Breast epithelium (tissue), 4 donors: ENCODE results near the gene HTR3B. TPM values are rescaled to one million over a fixed set of nuclear protein-coding genes. Genes with fewer than 3 reads are reported as not detected.

ENCODE experiments used
- DNase-seq, 2 donors: peaks; one replicate each; pipeline ENCODE4 v3.0.0-alpha.2; 2019; ENCODE audit warnings: low spot score in 2 of 2
- H3K27ac ChIP-seq, 2 donors: fragments of 200-600 bp; sonication (generic) in 1 of 2; one replicate each; pipeline ENCODE4 v1.5.1; 2016 to 2019; ENCODE audit warnings: mild to moderate bottlenecking in 1 of 2
- H3K27me3 ChIP-seq, 2 donors: fragments of 200-600 bp; sonication (generic) in 1 of 2; one replicate each; pipeline versions ENCODE4 v1.5.1 to v1.6.0; 2017 to 2019; ENCODE audit warnings: control low read depth in 1 of 2, mild to moderate bottlenecking in 1 of 2
- H3K36me3 ChIP-seq: fragments of 200-600 bp; one replicate; pipeline ENCODE4 v1.5.1; 2019
- H3K4me1 ChIP-seq, 2 donors: fragments of 200-600 bp; sonication (generic); one replicate each; pipeline ENCODE4 v1.5.1; 2016 to 2019; ENCODE audit warnings: control low read depth in 1 of 2
- H3K4me3 ChIP-seq, 3 donors: fragments of 200-600 bp; sonication (generic); 1 replicate in 2 of 3; 2 replicates in 1 of 3; pipeline ENCODE4 v1.5.1; 2016 to 2019; ENCODE audit warnings: mild to moderate bottlenecking in 3 of 3, moderate library complexity in 2 of 3
- H3K9me3 ChIP-seq, 2 donors: fragments of 200-600 bp; sonication (generic) in 1 of 2; one replicate each; pipeline ENCODE4 v1.5.1; 2016 to 2019; ENCODE audit warnings: control low read depth in 1 of 2
- POLR2A ChIP-seq: fragments of 450-650 bp; IDR thresholded peaks from one replicate; pipeline ENCODE4 v1.6.1; 2016; ENCODE audit warnings: antibody characterized with exemption, mild to moderate bottlenecking, moderate library complexity
- POLR2AphosphoS5 ChIP-seq, 3 donors: sonication (generic); formaldehyde crosslinking; IDR thresholded peaks; one replicate each; pipeline ENCODE4 v1.6.1; 2017; ENCODE audit warnings: antibody characterized with exemption in 3 of 3
- intact Hi-C: fragments of 100-400 bp; cut with DNase I; formaldehyde crosslinking; loops from one replicate; pipeline ENCODE4 v1.15.1; 2023; ENCODE audit warnings: low total_unique reads
- total RNA-seq, 3 donors: library from RNA; depleted of rRNA; stranded (reverse); fragments of >200 nt; gene quantifications; one replicate each; pipeline ENCODE4 v1.1.0, GENCODE V29; 2016
- TF ChIP-seq, protein P1 (sequence below), 3 donors: fragments of 450-650 bp; IDR thresholded peaks; one replicate each; pipeline ENCODE4 v1.5.1; 2016 to 2017; ENCODE audit warnings: antibody characterized with exemption in 3 of 3, mild to moderate bottlenecking in 3 of 3, moderate library complexity in 3 of 3

HTR3B gene
- total RNA-seq, 3 donors from 2014 or later = not detected

DNA sequence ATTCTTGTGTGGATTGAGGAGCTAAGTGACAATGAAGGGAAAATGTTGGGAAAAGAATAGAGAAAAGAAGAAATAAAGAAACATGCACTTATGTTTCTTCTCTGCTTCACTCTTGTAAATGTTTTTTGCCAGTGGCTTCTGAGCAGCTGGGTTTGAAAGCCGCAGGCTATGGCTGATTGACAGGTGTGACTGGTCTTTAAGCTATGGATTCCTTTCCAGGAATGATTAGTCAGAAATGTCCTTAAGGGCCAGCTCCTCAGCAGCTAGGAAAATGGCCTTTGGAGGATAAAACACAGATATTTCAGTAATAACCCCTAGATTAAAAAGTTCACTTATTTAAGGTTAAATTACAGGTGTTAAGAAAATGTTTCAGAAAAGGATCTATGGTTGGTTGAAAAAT lies 22.7 kb upstream of the HTR3B start:
- Histone ChIP-seq H3K9me3 (no peaks in the 10 kb centered on the region), H3K4me3 (no peak overlapping the region), H3K27me3 (no peaks in the 10 kb centered on the region), H3K4me1 (no peaks in the 10 kb centered on the region), H3K27ac (no peak overlapping the region), H3K36me3 (no peaks in the 10 kb centered on the region)
- no peak for DNase-seq
- intact Hi-C loops = no loop called here
- no peak for TF ChIP-seq POLR2AphosphoS5 (IDR thresholded peaks at IDR 0.05)
- TF ChIP-seq, protein P1, sequence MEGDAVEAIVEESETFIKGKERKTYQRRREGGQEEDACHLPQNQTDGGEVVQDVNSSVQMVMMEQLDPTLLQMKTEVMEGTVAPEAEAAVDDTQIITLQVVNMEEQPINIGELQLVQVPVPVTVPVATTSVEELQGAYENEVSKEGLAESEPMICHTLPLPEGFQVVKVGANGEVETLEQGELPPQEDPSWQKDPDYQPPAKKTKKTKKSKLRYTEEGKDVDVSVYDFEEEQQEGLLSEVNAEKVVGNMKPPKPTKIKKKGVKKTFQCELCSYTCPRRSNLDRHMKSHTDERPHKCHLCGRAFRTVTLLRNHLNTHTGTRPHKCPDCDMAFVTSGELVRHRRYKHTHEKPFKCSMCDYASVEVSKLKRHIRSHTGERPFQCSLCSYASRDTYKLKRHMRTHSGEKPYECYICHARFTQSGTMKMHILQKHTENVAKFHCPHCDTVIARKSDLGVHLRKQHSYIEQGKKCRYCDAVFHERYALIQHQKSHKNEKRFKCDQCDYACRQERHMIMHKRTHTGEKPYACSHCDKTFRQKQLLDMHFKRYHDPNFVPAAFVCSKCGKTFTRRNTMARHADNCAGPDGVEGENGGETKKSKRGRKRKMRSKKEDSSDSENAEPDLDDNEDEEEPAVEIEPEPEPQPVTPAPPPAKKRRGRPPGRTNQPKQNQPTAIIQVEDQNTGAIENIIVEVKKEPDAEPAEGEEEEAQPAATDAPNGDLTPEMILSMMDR (IDR thresholded peaks at IDR 0.05) = no peak
- TF ChIP-seq POLR2A = no peak

DNA sequence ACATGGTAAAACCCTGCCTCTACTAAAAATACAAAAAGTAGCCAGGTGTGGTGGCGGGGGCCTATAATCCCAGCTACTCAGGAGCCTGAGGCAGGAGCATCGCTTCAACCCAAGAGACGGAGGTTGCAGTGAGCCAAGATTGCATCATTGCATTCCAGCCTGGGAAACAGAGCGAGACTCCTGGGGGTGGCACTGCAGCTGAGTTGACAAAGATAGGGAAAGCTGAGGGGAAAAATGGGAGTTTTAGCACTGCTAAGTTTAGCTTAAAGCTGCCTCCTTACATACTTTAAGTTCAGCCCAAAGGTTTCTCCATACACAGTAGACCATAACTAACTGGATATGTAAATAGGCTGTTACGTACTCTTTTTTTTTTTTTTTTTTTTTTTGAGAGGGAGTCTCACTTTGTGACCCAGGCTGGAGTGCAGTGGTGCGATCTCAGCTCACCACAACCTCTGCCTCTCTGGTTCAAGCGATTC lies 20.2 kb upstream of the HTR3B start:
- intact Hi-C loops = no loop called here

DNA sequence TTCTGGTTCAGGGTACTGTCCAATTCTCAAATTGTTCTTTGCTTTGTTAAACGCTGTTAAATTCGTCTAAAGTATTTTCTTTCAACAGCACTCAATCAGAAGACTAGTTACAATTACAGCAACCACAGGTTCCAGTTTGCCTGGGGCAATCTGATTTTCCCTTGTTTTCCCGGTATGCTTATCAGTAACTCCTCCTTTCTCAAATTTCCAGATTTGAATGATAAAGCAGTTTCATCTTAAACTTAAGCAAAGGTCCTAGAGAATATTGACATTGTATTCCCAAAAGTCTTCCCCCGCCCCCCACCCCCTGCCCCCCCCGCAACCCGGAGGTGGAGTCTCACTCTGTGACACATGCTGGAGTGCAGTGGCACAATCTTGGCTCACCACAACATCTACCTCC lies 18.7 kb upstream of the HTR3B start:
- no peaks in the 10 kb centered on the region for H3K36me3 ChIP-seq
- TF ChIP-seq, protein P1 (IDR thresholded peaks at IDR 0.05) = no peak
- no peak for TF ChIP-seq POLR2AphosphoS5 (IDR thresholded peaks at IDR 0.05)
- no peak for TF ChIP-seq POLR2A
- no peaks in the 10 kb centered on the region for H3K4me1 ChIP-seq
- no peaks in the 10 kb centered on the region for H3K9me3 ChIP-seq
- H3K27me3 ChIP-seq = no peaks in the 10 kb centered on the region
- intact Hi-C loops = no loop called here
- H3K27ac ChIP-seq = no peak overlapping the region
- DNase-seq = no peak
- H3K4me3 ChIP-seq = no peak overlapping the region

More for the DNA sequence above, 20.2 kb upstream of the HTR3B start:
- Histone ChIP-seq H3K4me1 (no peaks in the 10 kb centered on the region), H3K36me3 (no peaks in the 10 kb centered on the region), H3K27ac (no peak overlapping the region), H3K27me3 (no peaks in the 10 kb centered on the region), H3K9me3 (no peaks in the 10 kb centered on the region), H3K4me3 (no peak overlapping the region)
- DNase-seq = no peak
- TF ChIP-seq POLR2AphosphoS5 (IDR thresholded peaks at IDR 0.05) (no peak), POLR2A (no peak)
- TF ChIP-seq, protein P1 (IDR thresholded peaks at IDR 0.05) = no peak

DNA sequence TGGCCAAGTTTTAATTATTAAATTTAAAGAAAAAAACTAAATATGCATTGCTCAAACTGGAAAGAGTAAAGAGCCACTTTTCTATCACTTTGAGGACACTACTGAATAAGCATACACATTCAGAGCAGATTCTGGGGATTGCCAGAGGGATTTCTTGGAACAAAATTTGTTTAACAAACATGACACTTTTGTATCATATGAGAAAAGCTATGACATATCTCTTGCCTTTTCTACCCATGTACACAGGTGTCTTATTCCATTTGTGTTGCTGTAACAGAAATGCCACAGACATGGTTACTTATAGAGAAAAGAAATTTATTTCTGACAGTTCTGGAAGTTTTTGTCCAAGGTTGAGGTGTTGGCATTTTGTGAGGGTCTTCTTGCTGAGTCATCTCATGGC lies 15.7 kb upstream of the HTR3B start:
- Histone ChIP-seq H3K27me3 (no peaks in the 10 kb centered on the region), H3K27ac (no peak overlapping the region), H3K4me3 (no peak overlapping the region), H3K36me3 (no peaks in the 10 kb centered on the region), H3K9me3 (no peaks in the 10 kb centered on the region), H3K4me1 (no peaks in the 10 kb centered on the region)
- DNase-seq = no peak
- no peak for TF ChIP-seq POLR2A
- no peak for TF ChIP-seq POLR2AphosphoS5 (IDR thresholded peaks at IDR 0.05)
- TF ChIP-seq, protein P1 (IDR thresholded peaks at IDR 0.05) = no peak
- intact Hi-C loops = no loop called here

DNA sequence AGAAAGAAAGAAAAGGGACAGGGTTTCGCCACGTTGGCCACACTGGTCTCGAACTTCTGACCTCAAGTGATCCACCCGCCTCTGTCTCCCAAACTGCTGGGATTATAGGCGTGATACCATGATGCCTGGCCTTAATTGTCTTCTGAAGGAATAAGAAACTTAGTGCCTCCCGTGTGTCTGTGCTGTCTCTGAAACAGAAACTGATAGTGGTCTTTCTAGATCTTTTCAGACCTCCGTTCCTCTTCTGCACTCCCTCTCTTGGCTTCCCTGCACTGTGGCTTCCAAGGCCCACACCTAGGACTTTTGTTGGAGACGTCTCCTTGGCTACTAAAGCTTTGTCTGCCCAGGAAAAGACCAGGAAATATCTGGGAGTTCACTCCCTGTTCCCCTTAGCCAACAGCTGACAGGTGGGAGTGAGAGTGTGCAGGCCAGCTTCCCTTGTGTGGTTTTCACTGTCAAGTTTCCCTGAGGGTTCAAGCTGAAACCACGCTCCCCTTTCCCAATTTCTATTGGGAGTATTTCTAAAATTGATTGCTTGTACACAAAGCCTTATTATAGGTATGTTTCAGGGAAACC lies 10.1 kb upstream of the HTR3B start:
- DNase-seq = no peak
- TF ChIP-seq POLR2A = no peak
- TF ChIP-seq, protein P1 (IDR thresholded peaks at IDR 0.05) = no peak
- TF ChIP-seq POLR2AphosphoS5 (IDR thresholded peaks at IDR 0.05) = no peak

More for the DNA sequence above, 10.1 kb upstream of the HTR3B start:
- intact Hi-C loops = no loop called here
- Histone ChIP-seq H3K27me3 (no peaks in the 10 kb centered on the region), H3K27ac (no peak overlapping the region), H3K4me1 (no peaks in the 10 kb centered on the region), H3K4me3 (no peak overlapping the region), H3K36me3 (no peaks in the 10 kb centered on the region), H3K9me3 (no peaks in the 10 kb centered on the region)
